Uterus (tissue), 2 donors: ENCODE measurements around the gene TOMM20L.

ENCODE experiments used
- POLR2A ChIP-seq, 2 donors: fragments of 450-650 bp; IDR thresholded peaks; one replicate each; pipeline ENCODE4 v1.6.1; 2016; ENCODE audit warnings: antibody characterized with exemption in 2 of 2, mild to moderate bottlenecking in 1 of 2, moderate library complexity in 1 of 2
- TF ChIP-seq, protein P1 (sequence below), 4 experiments: fragments of 200-600 bp in 2 of 4; fragments of 450-650 bp in 2 of 4; sonication (generic) in 2 of 4; IDR thresholded peaks; one replicate each; pipeline ENCODE4 v1.5.1; 2016 to 2019; ENCODE audit warnings: antibody characterized with exemption in 4 of 4, mild to moderate bottlenecking in 2 of 4, moderate library complexity in 1 of 4

DNA sequence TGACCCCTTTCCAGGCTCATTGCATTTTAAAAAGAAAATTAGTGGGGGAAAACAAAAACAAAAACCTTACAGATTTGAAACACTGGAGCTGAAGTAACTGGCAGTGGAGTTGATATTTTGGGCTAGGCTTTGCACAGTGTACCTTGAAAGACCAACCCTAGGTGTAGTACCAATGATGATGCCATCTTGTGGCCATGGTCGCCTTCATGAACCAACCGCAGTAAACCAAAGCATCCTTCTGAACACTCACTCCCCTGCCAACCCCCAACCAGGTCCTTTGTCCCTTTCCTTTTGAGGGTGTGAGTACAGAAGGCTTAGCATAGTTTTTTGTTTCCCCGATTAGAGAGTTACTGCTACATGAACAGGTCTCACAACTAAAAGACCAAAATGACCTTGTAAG, 5.9 kb downstream of the TOMM20L start:
- TF ChIP-seq, protein P1, sequence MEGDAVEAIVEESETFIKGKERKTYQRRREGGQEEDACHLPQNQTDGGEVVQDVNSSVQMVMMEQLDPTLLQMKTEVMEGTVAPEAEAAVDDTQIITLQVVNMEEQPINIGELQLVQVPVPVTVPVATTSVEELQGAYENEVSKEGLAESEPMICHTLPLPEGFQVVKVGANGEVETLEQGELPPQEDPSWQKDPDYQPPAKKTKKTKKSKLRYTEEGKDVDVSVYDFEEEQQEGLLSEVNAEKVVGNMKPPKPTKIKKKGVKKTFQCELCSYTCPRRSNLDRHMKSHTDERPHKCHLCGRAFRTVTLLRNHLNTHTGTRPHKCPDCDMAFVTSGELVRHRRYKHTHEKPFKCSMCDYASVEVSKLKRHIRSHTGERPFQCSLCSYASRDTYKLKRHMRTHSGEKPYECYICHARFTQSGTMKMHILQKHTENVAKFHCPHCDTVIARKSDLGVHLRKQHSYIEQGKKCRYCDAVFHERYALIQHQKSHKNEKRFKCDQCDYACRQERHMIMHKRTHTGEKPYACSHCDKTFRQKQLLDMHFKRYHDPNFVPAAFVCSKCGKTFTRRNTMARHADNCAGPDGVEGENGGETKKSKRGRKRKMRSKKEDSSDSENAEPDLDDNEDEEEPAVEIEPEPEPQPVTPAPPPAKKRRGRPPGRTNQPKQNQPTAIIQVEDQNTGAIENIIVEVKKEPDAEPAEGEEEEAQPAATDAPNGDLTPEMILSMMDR (IDR thresholded peaks at IDR 0.05) = no peak
- no peak for TF ChIP-seq POLR2A (IDR thresholded peaks at IDR 0.05)
